Naive B cell (primary cell): Measurements from ENCODE around the gene SLC22A8. TPM values are rescaled to one million over a fixed set of nuclear protein-coding genes. Genes with fewer than 3 reads are reported as not detected.
"Not testable (repeated sequence)": the region's sequence is repeated elsewhere in the genome, so short reads cannot be mapped to it uniquely, and the experiment has no call there.

ENCODE experiments used
- ATAC-seq, 2 donors: fragments of 150-1000 bp; cut with Tn5 transposase; 2 replicates each; pipeline ENCODE4 v1.10.0; 2021; ENCODE audit warnings: low read depth in 2 of 2, mild to moderate bottlenecking in 2 of 2, moderate library complexity in 2 of 2
- DNase-seq: peaks from one replicate; pipeline ENCODE4 v3.0.0; 2022
- H3K27ac Mint-ChIP-seq, 6 donors: one replicate each; pipeline ENCODE4 v1.8.0; 2020 to 2022; ENCODE audit warnings: mild to moderate bottlenecking in 6 of 6, mixed read lengths in 6 of 6, moderate library complexity in 5 of 6, inconsistent platforms in 2 of 6
- H3K27me3 Mint-ChIP-seq, 3 donors: one replicate each; pipeline ENCODE4 v1.8.0; 2021 to 2022; ENCODE audit warnings: mixed read lengths in 3 of 3, mild to moderate bottlenecking in 1 of 3
- H3K36me3 Mint-ChIP-seq, 2 donors: one replicate each; pipeline ENCODE4 v1.8.0; 2020 to 2022; ENCODE audit warnings: mixed read lengths in 2 of 2, inconsistent platforms in 1 of 2, mild to moderate bottlenecking in 1 of 2
- H3K4me1 Mint-ChIP-seq, 3 donors: one replicate each; pipeline ENCODE4 v1.8.0; 2020 to 2022; ENCODE audit warnings: mixed read lengths in 3 of 3, inconsistent platforms in 1 of 3, mild to moderate bottlenecking in 1 of 3, moderate library complexity in 1 of 3
- H3K4me3 Mint-ChIP-seq, 8 donors: one replicate each; pipeline ENCODE4 v1.8.0; 2020 to 2022; ENCODE audit warnings: mild to moderate bottlenecking in 8 of 8, mixed read lengths in 8 of 8, moderate library complexity in 8 of 8, inconsistent platforms in 2 of 8
- H3K9me3 Mint-ChIP-seq, 7 donors: one replicate each; pipeline ENCODE4 v1.8.0; 2020 to 2022; ENCODE audit warnings: mixed read lengths in 7 of 7, mild to moderate bottlenecking in 5 of 7, inconsistent platforms in 2 of 7, moderate library complexity in 1 of 7
- polyA plus RNA-seq, 6 donors: library from polyadenylated mRNA; unstranded; fragments of 300-500 nt; fragmentation: Illumina TruSeq; gene quantifications; one replicate each; pipeline ENCODE4 v1.2.3, GENCODE V29; 2021; ENCODE audit warnings: low read depth in 6 of 6

SLC22A8 gene
- polyA plus RNA-seq, 6 donors from 2014 or later, result not detected

GRCh38 chr11:62980133-62980760, 35.4 kb downstream of the SLC22A8 start:
- no peak overlapping the region for H3K4me3 Mint-ChIP-seq

DNA sequence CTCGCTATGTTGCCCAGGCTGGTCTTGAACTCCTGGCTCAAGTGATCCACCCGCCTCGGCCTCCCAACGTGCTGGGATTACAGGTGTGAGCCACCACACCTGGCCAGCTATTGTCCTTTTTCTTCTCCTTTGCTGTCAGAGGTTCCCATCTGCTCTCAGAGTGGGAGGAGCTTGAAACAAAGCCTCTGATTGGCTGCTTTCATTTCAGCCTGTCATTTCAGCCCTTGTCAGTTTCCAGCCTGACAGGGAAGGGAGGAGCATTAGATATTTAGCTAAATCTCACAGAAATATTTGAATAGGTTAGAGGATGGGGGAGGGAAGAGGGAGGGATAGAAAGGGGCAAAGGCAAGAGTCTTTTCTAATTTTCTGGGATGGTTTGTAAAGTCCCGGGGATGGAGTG, 39.5 kb downstream of the SLC22A8 start:
- no peaks in the 10 kb centered on the region for H3K4me1 Mint-ChIP-seq
- no peaks in the 10 kb centered on the region for H3K36me3 Mint-ChIP-seq
- ATAC-seq, result no peak
- H3K9me3 Mint-ChIP-seq, result no peaks in the 10 kb centered on the region
- DNase-seq, result no peak
- no peak overlapping the region for H3K4me3 Mint-ChIP-seq
- peaks cover 18 to 57% (median 41%) of the 10 kb centered on the region in 3 donors for H3K27me3 Mint-ChIP-seq
- no peak overlapping the region for H3K27ac Mint-ChIP-seq

More at GRCh38 chr11:62980133-62980760, 35.4 kb downstream of the SLC22A8 start:
- Mint-ChIP-seq H3K9me3 (no peaks in the 10 kb centered on the region), H3K36me3 (no peaks in the 10 kb centered on the region), H3K27ac (no peak overlapping the region), H3K4me1 (no peaks in the 10 kb centered on the region), H3K27me3 (peaks cover 10 to 37% (median 11%) of the 10 kb centered on the region in 3 donors)
- ATAC-seq (no peak), DNase-seq (no peak)

DNA sequence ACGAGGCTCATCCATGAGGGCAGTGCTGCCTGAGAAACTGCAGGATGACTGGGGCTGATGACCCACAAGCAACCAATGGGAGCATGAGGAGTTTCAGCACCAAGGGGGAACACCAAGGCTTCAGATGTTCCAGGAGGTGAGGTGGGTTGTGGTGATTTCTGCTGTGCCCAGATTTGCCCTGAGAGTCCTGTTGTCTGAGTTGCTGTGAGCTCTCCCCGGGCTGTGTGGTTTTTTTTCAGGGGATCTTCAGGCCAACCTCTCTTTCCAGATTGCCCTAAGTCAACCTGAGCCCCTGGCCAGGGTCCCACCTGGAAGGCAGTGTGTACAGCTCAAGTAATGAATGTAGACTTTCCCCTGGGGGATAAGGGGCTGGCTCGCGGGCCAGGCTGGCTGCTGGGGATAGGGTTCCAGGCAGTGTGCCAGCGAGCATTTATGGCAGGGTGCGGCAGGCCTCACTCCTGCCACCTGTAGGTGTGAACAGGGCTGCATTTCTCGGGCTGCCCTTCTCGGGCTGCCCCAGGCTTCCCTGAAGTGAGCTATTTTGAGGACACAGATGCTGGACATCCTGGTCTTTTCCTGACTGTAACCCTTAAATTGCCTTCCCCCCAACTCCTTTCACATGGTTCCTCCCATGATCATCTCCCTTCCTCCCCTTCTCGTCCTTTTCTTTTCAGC, 40.7 kb downstream of the SLC22A8 start:
- DNase-seq (no peak), ATAC-seq (no peak)
- no peaks in the 10 kb centered on the region for H3K4me1 Mint-ChIP-seq
- H3K9me3 Mint-ChIP-seq, result no peaks in the 10 kb centered on the region
- peaks cover 13 to 54% (median 43%) of the 10 kb centered on the region in 3 donors for H3K27me3 Mint-ChIP-seq
- H3K27ac Mint-ChIP-seq, result no peak overlapping the region
- H3K4me3 Mint-ChIP-seq, result no peak overlapping the region
- no peaks in the 10 kb centered on the region for H3K36me3 Mint-ChIP-seq

DNA sequence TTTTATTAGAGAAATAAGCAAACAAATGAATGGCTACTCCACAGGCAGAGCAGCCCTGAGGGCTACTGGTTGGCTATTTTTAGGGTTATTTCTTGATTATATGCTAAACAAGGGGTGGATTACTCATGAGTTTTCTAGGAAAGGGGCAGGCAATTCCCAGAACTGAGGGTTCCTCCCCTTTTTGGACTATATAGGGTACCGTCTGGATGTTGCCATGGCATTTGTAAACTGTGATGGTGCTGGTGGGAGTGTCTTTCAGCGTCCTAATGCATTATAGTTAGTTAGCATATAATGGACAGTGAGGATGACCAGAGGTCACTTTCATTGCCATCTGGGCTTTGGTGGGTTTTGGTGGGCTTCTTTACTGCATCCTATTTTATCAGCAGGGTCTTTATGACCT, 50.1 kb downstream of the SLC22A8 start:
- Mint-ChIP-seq H3K4me1 (no peaks in the 10 kb centered on the region), H3K27ac (no peak overlapping the region), H3K4me3 (no peak overlapping the region), H3K36me3 (no peaks in the 10 kb centered on the region), H3K9me3 (peaks cover 0 to 18% (median 5%) of the 10 kb centered on the region in 7 donors), H3K27me3 (peaks cover 28 to 42% (median 41%) of the 10 kb centered on the region in 3 donors)
- no peak for DNase-seq
- ATAC-seq, result no peak

- no peak for ATAC-seq
- Mint-ChIP-seq H3K9me3 (peaks cover 0 to 13% (median 3%) of the 10 kb centered on the region in 7 donors), H3K36me3 (no peaks in the 10 kb centered on the region), H3K4me3 (no peak overlapping the region), H3K4me1 (no peaks in the 10 kb centered on the region), H3K27ac (no peak overlapping the region), H3K27me3 (peaks cover 41 to 50% (median 44%) of the 10 kb centered on the region in 3 donors)
- no peak for DNase-seq
Measured at GRCh38 chr11:62962391-62962790, 53.2 kb downstream of the SLC22A8 start.

- no peak for ATAC-seq
- no peaks in the 10 kb centered on the region for H3K4me1 Mint-ChIP-seq
- H3K27me3 Mint-ChIP-seq, result peaks cover 37 to 45% (median 43%) of the 10 kb centered on the region in 3 donors
- H3K36me3 Mint-ChIP-seq, result no peaks in the 10 kb centered on the region
- peaks cover 0 to under 1% (median 0%) of the 10 kb centered on the region in 7 donors for H3K9me3 Mint-ChIP-seq
- no peak for DNase-seq
- H3K4me3 Mint-ChIP-seq, result no peak overlapping the region
- H3K27ac Mint-ChIP-seq, result no peak overlapping the region
Measured at GRCh38 chr11:62961017-62961570, 54.5 kb downstream of the SLC22A8 start.

- ATAC-seq, result no peak
- H3K9me3 Mint-ChIP-seq, result no peaks in the 10 kb centered on the region
- peaks cover 23 to 40% (median 32%) of the 10 kb centered on the region in 3 donors for H3K27me3 Mint-ChIP-seq
- no peaks in the 10 kb centered on the region for H3K4me1 Mint-ChIP-seq
- no peaks in the 10 kb centered on the region for H3K36me3 Mint-ChIP-seq
- peak overlapping the region in 1 of 6 donors; percentile 68 for H3K27ac Mint-ChIP-seq
- no peak overlapping the region for H3K4me3 Mint-ChIP-seq
- no peak for DNase-seq
Measured at GRCh38 chr11:62959422-62959980, 56.1 kb downstream of the SLC22A8 start.

DNA sequence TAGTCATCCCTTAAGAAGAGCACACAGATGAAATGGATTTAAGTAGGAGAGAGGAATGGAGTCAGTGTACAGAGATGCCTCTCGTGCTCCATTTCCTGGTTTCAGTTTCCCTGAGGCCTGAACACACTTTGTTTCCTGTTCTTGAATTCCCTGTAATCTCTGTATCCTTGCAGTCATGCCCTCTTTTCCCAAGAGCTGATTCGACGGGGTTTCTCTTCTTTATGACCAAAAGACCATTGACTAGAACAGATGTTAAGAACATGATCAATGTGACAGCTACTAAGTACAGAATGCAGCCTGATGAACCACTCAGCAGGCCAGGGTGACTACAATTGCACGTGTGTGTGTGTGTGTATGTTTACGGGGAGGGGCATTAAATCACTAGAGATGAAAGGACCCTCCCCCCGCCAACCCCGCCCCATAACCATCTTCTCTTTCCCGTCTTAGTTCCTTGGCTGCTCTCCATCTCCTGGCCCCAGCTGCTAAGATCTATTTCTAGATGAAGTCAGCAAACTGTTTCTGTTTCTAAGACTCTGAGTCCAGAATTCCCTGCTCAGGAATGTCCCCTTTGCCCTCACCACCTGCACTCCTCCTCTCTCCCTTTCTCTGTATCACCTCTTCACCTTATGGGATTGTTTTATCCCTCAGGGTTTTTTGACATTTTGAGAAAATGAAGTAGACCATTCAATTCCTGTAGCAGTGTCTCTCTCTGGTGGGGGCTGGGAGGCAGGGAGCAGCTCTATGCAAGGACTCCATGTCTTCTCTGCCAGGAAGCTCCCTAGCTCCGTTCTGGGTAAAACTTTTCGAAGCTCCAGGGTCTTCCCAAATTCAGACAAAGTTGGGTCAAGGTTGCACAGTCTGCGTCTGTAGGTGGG, 56.9 kb downstream of the SLC22A8 start:
- no peaks in the 10 kb centered on the region for H3K36me3 Mint-ChIP-seq
- no peaks in the 10 kb centered on the region for H3K4me1 Mint-ChIP-seq
- no peak overlapping the region for H3K4me3 Mint-ChIP-seq
- H3K27ac Mint-ChIP-seq, result peak overlapping the region in 1 of 6 donors; percentile 68
- DNase-seq (no peak), ATAC-seq (no peak)
- H3K27me3 Mint-ChIP-seq, result peaks cover 30 to 46% (median 37%) of the 10 kb centered on the region in 3 donors
- no peaks in the 10 kb centered on the region for H3K9me3 Mint-ChIP-seq

DNA sequence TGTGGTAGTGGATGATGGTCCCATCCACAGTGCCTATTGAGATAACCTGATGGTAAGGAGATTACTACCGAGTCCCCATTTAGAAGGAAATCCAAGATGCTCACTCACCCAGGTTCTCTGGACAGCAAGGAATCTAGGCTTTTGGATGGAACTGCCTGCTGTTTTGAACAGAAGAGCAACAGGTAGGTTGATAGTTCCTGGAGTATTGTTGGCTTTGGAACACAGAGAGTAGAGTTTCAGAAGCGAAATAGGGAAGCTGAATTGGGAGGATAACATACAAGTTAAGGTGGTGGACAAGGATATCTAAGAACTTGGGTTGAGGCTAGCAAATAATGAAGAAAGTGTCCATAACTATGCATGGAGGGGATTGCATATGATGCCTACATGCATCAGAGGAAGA, 58.5 kb downstream of the SLC22A8 start:
- Mint-ChIP-seq H3K4me1 (no peaks in the 10 kb centered on the region), H3K27me3 (peaks cover 30 to 42% (median 31%) of the 10 kb centered on the region in 3 donors), H3K36me3 (no peaks in the 10 kb centered on the region), H3K9me3 (no peaks in the 10 kb centered on the region), H3K27ac (no peak overlapping the region), H3K4me3 (no peak overlapping the region)
- DNase-seq (no peak), ATAC-seq (no peak)

DNA sequence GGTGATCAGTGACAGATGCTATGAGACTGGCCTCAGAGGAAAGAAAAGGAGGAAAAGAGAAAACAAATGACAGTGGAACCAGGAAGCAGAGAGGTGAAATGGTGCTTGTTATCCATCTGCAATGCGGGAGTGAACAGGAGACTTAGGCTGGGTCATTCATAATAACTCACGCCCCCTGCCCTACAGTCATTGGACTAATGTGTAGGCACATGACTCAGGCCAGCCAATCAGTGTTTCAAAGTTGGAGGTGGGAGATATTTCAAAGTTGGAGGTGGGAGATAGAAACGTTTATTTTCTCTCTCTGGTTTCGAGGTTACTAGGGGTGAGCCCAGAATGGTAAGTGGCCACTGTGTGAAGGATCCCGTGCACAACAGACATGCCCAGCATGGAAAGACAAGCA, 61.2 kb downstream of the SLC22A8 start:
- H3K27ac Mint-ChIP-seq, result no peak overlapping the region
- H3K9me3 Mint-ChIP-seq, result no peaks in the 10 kb centered on the region
- H3K4me3 Mint-ChIP-seq, result no peak overlapping the region
- H3K27me3 Mint-ChIP-seq, result peaks cover 35 to 41% (median 37%) of the 10 kb centered on the region in 3 donors
- no peaks in the 10 kb centered on the region for H3K4me1 Mint-ChIP-seq
- no peak for DNase-seq
- no peaks in the 10 kb centered on the region for H3K36me3 Mint-ChIP-seq
- no peak for ATAC-seq

GRCh38 chr11:62953811-62954210, 61.8 kb downstream of the SLC22A8 start:
- Mint-ChIP-seq H3K4me1 (no peaks in the 10 kb centered on the region), H3K9me3 (no peaks in the 10 kb centered on the region), H3K27ac (no peak overlapping the region), H3K27me3 (peaks cover 30 to 35% (median 32%) of the 10 kb centered on the region in 3 donors), H3K4me3 (no peak overlapping the region), H3K36me3 (no peaks in the 10 kb centered on the region)
- DNase-seq (no peak), ATAC-seq (no peak)

GRCh38 chr11:62948765-62949320, 66.8 kb downstream of the SLC22A8 start:
- ATAC-seq, result no peak
- H3K27me3 Mint-ChIP-seq, result peaks cover 35 to 47% (median 40%) of the 10 kb centered on the region in 3 donors
- peak overlapping the region in 1 of 8 donors; percentile 55 for H3K4me3 Mint-ChIP-seq
- H3K9me3 Mint-ChIP-seq, result peaks cover 0 to 6% (median 0%) of the 10 kb centered on the region in 7 donors
- no peak for DNase-seq
- no peaks in the 10 kb centered on the region for H3K4me1 Mint-ChIP-seq
- H3K36me3 Mint-ChIP-seq, result no peaks in the 10 kb centered on the region
- H3K27ac Mint-ChIP-seq, result no peak overlapping the region

DNA sequence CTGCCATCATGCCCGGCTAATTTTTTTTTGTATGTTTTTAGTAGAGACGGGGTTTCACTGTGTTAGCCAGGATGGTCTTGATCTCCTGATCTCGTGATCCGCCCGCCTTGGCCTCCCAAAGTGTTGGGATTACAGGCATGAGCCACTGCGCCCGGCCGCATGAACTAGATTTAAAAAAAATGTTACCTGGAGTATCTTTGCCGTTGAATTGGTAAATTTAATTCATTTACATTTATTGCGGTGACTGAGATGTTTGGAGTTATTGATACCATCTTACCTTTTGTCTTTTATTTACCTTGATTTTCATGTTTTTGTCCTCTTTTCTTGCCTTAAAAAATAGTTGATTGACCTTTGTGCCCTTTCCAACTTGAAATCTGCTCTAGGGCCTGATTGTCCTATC, 70.1 kb downstream of the SLC22A8 start:
- peak overlapping the region in 1 of 6 donors; percentile 6 for H3K27ac Mint-ChIP-seq
- not testable (repeated sequence) for ATAC-seq, H3K4me1 Mint-ChIP-seq, H3K36me3 Mint-ChIP-seq, H3K4me3 Mint-ChIP-seq, H3K9me3 Mint-ChIP-seq, DNase-seq
- peaks cover 37 to 56% (median 54%) of the 10 kb centered on the region in 3 donors for H3K27me3 Mint-ChIP-seq
